Nephron progenitor cell (in vitro differentiated cells): ENCODE results near the gene PASK.

Source experiments
- DNase-seq: peaks from one replicate; pipeline ENCODE4 v3.0.0; 2021
- H3K27ac Mint-ChIP-seq: 2 replicates; pipeline ENCODE4 v1.8.0; 2021; ENCODE audit warnings: mild to moderate bottlenecking, moderate library complexity, mixed read lengths
- H3K27me3 Mint-ChIP-seq: 2 replicates; pipeline ENCODE4 v1.8.0; 2021; ENCODE audit warnings: mild to moderate bottlenecking, low read depth, mixed read lengths; ENCODE audit not compliant: poor library complexity
- H3K36me3 Mint-ChIP-seq: 2 replicates; pipeline ENCODE4 v1.8.0; 2021; ENCODE audit warnings: low read depth, mixed read lengths
- H3K4me1 Mint-ChIP-seq: 2 replicates; pipeline ENCODE4 v1.8.0; 2021; ENCODE audit warnings: mixed read lengths
- H3K4me3 Mint-ChIP-seq: 2 replicates; pipeline ENCODE4 v1.8.0; 2021; ENCODE audit warnings: mild to moderate bottlenecking, moderate library complexity, mixed read lengths
- H3K9me3 Mint-ChIP-seq: 2 replicates; pipeline ENCODE4 v1.8.0; 2021; ENCODE audit warnings: mild to moderate bottlenecking, moderate library complexity, mixed read lengths
- CTCF ChIP-seq: fragments of 200-600 bp; sonication (generic); IDR thresholded peaks from 2 replicates; pipeline ENCODE4 v1.5.0; 2021; ENCODE audit warnings: antibody characterized with exemption

The PASK gene

GRCh38 chr2:241070811-241071676 is 78.2 kb downstream of the PASK start:
- DNase-seq: no peak

GRCh38 chr2:241070361-241070760 is 78.9 kb downstream of the PASK start:
- Mint-ChIP-seq H3K4me3 (no peak overlapping the region), H3K27ac (no peak overlapping the region), H3K4me1 (peaks cover 27% of the 10 kb centered on the region), H3K36me3 (peaks cover 7% of the 10 kb centered on the region), H3K27me3 (peaks cover 29% of the 10 kb centered on the region), H3K9me3 (no peaks in the 10 kb centered on the region)
- TF ChIP-seq CTCF: no peak
- no peak for DNase-seq

More at GRCh38 chr2:241070811-241071676, 78.2 kb downstream of the PASK start:
- H3K27me3 Mint-ChIP-seq: peaks cover 22% of the 10 kb centered on the region
- H3K36me3 Mint-ChIP-seq: peaks cover 10% of the 10 kb centered on the region
- peaks cover 27% of the 10 kb centered on the region for H3K4me1 Mint-ChIP-seq
- H3K9me3 Mint-ChIP-seq: no peaks in the 10 kb centered on the region
- no peak for TF ChIP-seq CTCF
- no peak overlapping the region for H3K27ac Mint-ChIP-seq
- no peak overlapping the region for H3K4me3 Mint-ChIP-seq

- Mint-ChIP-seq H3K27ac (no peak overlapping the region), H3K27me3 (peaks cover 34% of the 10 kb centered on the region), H3K9me3 (no peaks in the 10 kb centered on the region), H3K36me3 (peaks cover 4% of the 10 kb centered on the region), H3K4me3 (no peak overlapping the region), H3K4me1 (peaks cover 27% of the 10 kb centered on the region)
- no peak for TF ChIP-seq CTCF
- DNase-seq: no peak
These were observed 79.4 kb downstream of the PASK start for GRCh38 chr2:241069821-241070281.

- H3K27ac Mint-ChIP-seq: no peak overlapping the region
- H3K9me3 Mint-ChIP-seq: no peaks in the 10 kb centered on the region
- peaks cover 27% of the 10 kb centered on the region for H3K4me1 Mint-ChIP-seq
- H3K4me3 Mint-ChIP-seq: no peak overlapping the region
- DNase-seq: no peak
- H3K27me3 Mint-ChIP-seq: peaks cover 38% of the 10 kb centered on the region
- no peaks in the 10 kb centered on the region for H3K36me3 Mint-ChIP-seq
- no peak for TF ChIP-seq CTCF
These were observed 80.1 kb downstream of the PASK start for GRCh38 chr2:241068942-241069810.

- TF ChIP-seq CTCF: no peak
- no peak for DNase-seq
- no peak overlapping the region for H3K27ac Mint-ChIP-seq
- no peak overlapping the region for H3K4me3 Mint-ChIP-seq
- H3K4me1 Mint-ChIP-seq: peaks cover 21% of the 10 kb centered on the region
- H3K9me3 Mint-ChIP-seq: no peaks in the 10 kb centered on the region
- H3K27me3 Mint-ChIP-seq: peaks cover 47% of the 10 kb centered on the region
- H3K36me3 Mint-ChIP-seq: no peaks in the 10 kb centered on the region
These were observed 80.9 kb downstream of the PASK start for GRCh38 chr2:241068136-241068941.
